Left kidney (tissue), 1 donor: Measurements from ENCODE around the gene TANGO2. TPM values are rescaled to one million over a fixed set of nuclear protein-coding genes. Genes with fewer than 3 reads are reported as not detected.

ENCODE experiments used
- polyA plus RNA-seq: library from polyadenylated mRNA; unstranded; fragments of 120-200 nt; gene quantifications from one replicate; pipeline ENCODE4 v1.2.1, GENCODE V29; 2013; ENCODE audit not compliant: insufficient read length

TANGO2 gene
- polyA plus RNA-seq, 1 donor: 10.3 TPM

Other genes starting within 250 kb of the TANGO2 start
- 4.2 TPM for gene GNB1L, start 166.2 kb upstream of the TANGO2 start, polyA plus RNA-seq
- gene RTL10, start 166.2 kb upstream of the TANGO2 start, polyA plus RNA-seq: 24.5 TPM
- 79.1 TPM for gene COMT, start 79.3 kb upstream of the TANGO2 start, polyA plus RNA-seq
- 27.7 TPM for gene TXNRD2, start 79.3 kb upstream of the TANGO2 start, polyA plus RNA-seq
- 18.3 TPM for gene ARVCF, start 4.3 kb upstream of the TANGO2 start, polyA plus RNA-seq
- 58.0 TPM for gene DGCR8, start 59.1 kb downstream of the TANGO2 start, polyA plus RNA-seq
- 190 TPM for gene RANBP1, start 95.0 kb downstream of the TANGO2 start, polyA plus RNA-seq
- gene TRMT2A, start 96.1 kb downstream of the TANGO2 start, polyA plus RNA-seq: 46.0 TPM
- 37.9 TPM for gene ZDHHC8, start 110.7 kb downstream of the TANGO2 start, polyA plus RNA-seq
- gene CCDC188, start 129.9 kb downstream of the TANGO2 start, polyA plus RNA-seq: 1.0 TPM
- gene RTN4R, start 247.2 kb downstream of the TANGO2 start, polyA plus RNA-seq: 3.4 TPM